Colon (tissue), 2 donors: ENCODE data around the gene EXOC4.

Experiments
- FAIRE-seq: peaks from 2 replicates; lab custom pipeline; 2012; peaks lifted over from hg19 to GRCh38; lab: Jason Lieb, UNC
- donor health status: control.
- donor health status: control.

The EXOC4 gene

GRCh38 chr7:133428876-133429275, 176.0 kb downstream of the EXOC4 start:
- no peak for FAIRE-seq

- no peak for FAIRE-seq
Observed at GRCh38 chr7:133429371-133429770, 176.5 kb downstream of the EXOC4 start.

GRCh38 chr7:133431134-133431724, 178.4 kb downstream of the EXOC4 start:
- no peak for FAIRE-seq

- FAIRE-seq: no peak
Observed at GRCh38 chr7:133433165-133433812, 180.4 kb downstream of the EXOC4 start.

- no peak for FAIRE-seq
Observed at GRCh38 chr7:133434246-133434865, 181.5 kb downstream of the EXOC4 start.

- FAIRE-seq: no peak
Observed at GRCh38 chr7:133436014-133436428, 183.1 kb downstream of the EXOC4 start.

- no peak for FAIRE-seq
Observed at GRCh38 chr7:133437544-133437943, 184.7 kb downstream of the EXOC4 start.

- no peak for FAIRE-seq
Observed at GRCh38 chr7:133442818-133443217, 189.9 kb downstream of the EXOC4 start.

- no peak for FAIRE-seq
Observed at GRCh38 chr7:133445617-133446016, 192.7 kb downstream of the EXOC4 start.

- no peak for FAIRE-seq
Observed at GRCh38 chr7:133448012-133448411, 195.1 kb downstream of the EXOC4 start.

- FAIRE-seq: no peak
Observed at GRCh38 chr7:133452577-133452976, 199.7 kb downstream of the EXOC4 start.

GRCh38 chr7:133458688-133459087, 205.8 kb downstream of the EXOC4 start:
- FAIRE-seq: no peak

- FAIRE-seq: no peak
Observed at GRCh38 chr7:133461421-133461820, 208.5 kb downstream of the EXOC4 start.

GRCh38 chr7:133475655-133476054, 222.8 kb downstream of the EXOC4 start:
- no peak for FAIRE-seq

- no peak for FAIRE-seq
Observed at GRCh38 chr7:133477791-133478190, 224.9 kb downstream of the EXOC4 start.

GRCh38 chr7:133478591-133479135, 225.8 kb downstream of the EXOC4 start:
- FAIRE-seq: no peak

GRCh38 chr7:133479456-133480065, 226.7 kb downstream of the EXOC4 start:
- FAIRE-seq: no peak

- no peak for FAIRE-seq
Observed at GRCh38 chr7:133480868-133481267, 228.0 kb downstream of the EXOC4 start.

- FAIRE-seq: no peak
Observed at GRCh38 chr7:133481676-133482075, 228.8 kb downstream of the EXOC4 start.

GRCh38 chr7:133482599-133482998, 229.7 kb downstream of the EXOC4 start:
- no peak for FAIRE-seq

- FAIRE-seq: no peak
Observed at GRCh38 chr7:133484086-133484485, 231.2 kb downstream of the EXOC4 start.

GRCh38 chr7:133489906-133490305, 237.0 kb downstream of the EXOC4 start:
- FAIRE-seq: no peak

- FAIRE-seq: no peak
Observed at GRCh38 chr7:133491201-133491691, 238.4 kb downstream of the EXOC4 start.
